Peyer's patch (tissue), 4 donors: ENCODE data around the gene BNIP1. TPM values are rescaled to one million over a fixed set of nuclear protein-coding genes. Genes with fewer than 3 reads are reported as not detected.

Source experiments
- DNase-seq, 3 donors: peaks; one replicate each; pipeline ENCODE4 v3.0.0-alpha.2; 2017 to 2019
- H3K27ac ChIP-seq, 4 donors: fragments of 200-600 bp; sonication (generic); one replicate each; pipeline ENCODE4 v1.5.1; 2016 to 2019
- H3K27me3 ChIP-seq, 2 donors: fragments of 200-600 bp; sonication (generic); one replicate each; pipeline ENCODE4 v1.5.1; 2019
- H3K36me3 ChIP-seq, 3 donors: fragments of 200-600 bp; sonication (generic); one replicate each; pipeline ENCODE4 v1.5.1; 2016 to 2019
- H3K4me1 ChIP-seq, 4 donors: fragments of 200-600 bp; sonication (generic); one replicate each; pipeline ENCODE4 v1.5.1; 2016 to 2019
- H3K4me3 ChIP-seq, 4 donors: fragments of 200-600 bp; sonication (generic); 1 replicate in 3 of 4; 2 replicates in 1 of 4; pipeline ENCODE4 v1.5.1; 2016 to 2019; ENCODE audit warnings: mild to moderate bottlenecking in 1 of 4
- H3K9me3 ChIP-seq, 4 donors: fragments of 200-600 bp; sonication (generic); one replicate each; pipeline ENCODE4 v1.5.1; 2016 to 2019; ENCODE audit warnings: mild to moderate bottlenecking in 1 of 4
- POLR2A ChIP-seq, 2 donors: fragments of 450-650 bp; IDR thresholded peaks; one replicate each; pipeline ENCODE4 v1.5.1; 2017; ENCODE audit warnings: antibody characterized with exemption in 2 of 2, mild to moderate bottlenecking in 2 of 2, moderate library complexity in 2 of 2
- total RNA-seq, 4 donors: library from RNA; depleted of rRNA; stranded (reverse); fragments of >200 nt; gene quantifications; one replicate each; pipeline ENCODE4 v1.1.0, GENCODE V29; 2016
- TF ChIP-seq, protein P1 (sequence below), 6 experiments: fragments of 450-650 bp in 4 of 6; fragments of 200-600 bp in 2 of 6; sonication (generic) in 1 of 6; IDR thresholded peaks; one replicate each; pipeline ENCODE4 v1.5.1; 2017 to 2019; ENCODE audit warnings: antibody characterized with exemption in 6 of 6, mild to moderate bottlenecking in 3 of 6, moderate library complexity in 1 of 6

Gene BNIP1
- total RNA-seq, 4 donors from 2014 or later, result 5.8 to 13.8 (median 8.8) TPM

DNA sequence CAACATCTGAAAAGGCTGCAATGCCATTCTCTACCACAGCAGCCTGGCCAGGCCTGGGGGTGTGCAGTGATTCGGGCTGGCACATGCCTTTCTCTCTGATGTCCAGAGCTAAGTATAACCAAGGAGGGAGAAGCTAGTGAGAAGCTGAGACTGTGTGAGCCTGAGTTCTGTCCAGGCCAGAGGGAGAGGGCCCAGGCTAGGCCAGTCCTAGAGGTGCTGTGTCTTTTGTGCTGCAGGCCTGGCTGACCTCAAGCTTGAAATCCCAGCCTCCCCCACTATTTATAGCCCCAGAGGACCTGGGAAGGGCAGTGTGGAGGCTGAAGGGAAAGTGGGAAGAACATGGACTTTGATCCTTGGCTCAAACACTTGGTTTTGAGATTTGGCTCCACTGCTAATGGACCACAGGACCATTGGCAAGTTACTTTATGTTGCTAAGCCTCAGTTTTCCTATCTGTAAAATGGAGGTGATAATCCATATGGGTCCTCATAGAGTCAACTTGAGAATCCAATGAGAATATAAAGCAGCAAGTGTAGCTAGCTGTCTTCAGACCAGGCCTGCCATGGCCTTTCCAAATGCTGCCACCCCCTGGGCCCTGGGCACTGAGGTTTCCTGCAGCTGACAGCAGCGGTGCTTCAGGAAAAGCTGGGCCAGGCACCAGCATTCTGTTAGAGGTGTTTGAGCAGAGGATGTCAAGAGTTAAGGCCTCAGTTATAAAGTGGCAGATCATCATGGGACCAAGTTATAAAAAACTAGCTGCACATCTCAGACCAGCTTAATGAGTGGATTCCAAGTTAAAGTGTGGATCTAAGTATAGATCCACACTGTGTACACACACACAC is 21.1 kb downstream of the BNIP1 start:
- peaks cover 0 to 43% (median 0%) of the 10 kb centered on the region in 3 donors for H3K36me3 ChIP-seq
- H3K9me3 ChIP-seq, result no peaks in the 10 kb centered on the region
- DNase-seq, result no peak
- TF ChIP-seq, protein P1, sequence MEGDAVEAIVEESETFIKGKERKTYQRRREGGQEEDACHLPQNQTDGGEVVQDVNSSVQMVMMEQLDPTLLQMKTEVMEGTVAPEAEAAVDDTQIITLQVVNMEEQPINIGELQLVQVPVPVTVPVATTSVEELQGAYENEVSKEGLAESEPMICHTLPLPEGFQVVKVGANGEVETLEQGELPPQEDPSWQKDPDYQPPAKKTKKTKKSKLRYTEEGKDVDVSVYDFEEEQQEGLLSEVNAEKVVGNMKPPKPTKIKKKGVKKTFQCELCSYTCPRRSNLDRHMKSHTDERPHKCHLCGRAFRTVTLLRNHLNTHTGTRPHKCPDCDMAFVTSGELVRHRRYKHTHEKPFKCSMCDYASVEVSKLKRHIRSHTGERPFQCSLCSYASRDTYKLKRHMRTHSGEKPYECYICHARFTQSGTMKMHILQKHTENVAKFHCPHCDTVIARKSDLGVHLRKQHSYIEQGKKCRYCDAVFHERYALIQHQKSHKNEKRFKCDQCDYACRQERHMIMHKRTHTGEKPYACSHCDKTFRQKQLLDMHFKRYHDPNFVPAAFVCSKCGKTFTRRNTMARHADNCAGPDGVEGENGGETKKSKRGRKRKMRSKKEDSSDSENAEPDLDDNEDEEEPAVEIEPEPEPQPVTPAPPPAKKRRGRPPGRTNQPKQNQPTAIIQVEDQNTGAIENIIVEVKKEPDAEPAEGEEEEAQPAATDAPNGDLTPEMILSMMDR (IDR thresholded peaks at IDR 0.05), result no peak
- no peak for TF ChIP-seq POLR2A (IDR thresholded peaks at IDR 0.05)
- no peak overlapping the region for H3K27ac ChIP-seq
- H3K4me3 ChIP-seq, result no peak overlapping the region
- no peaks in the 10 kb centered on the region for H3K27me3 ChIP-seq
- H3K4me1 ChIP-seq, result no peaks in the 10 kb centered on the region

DNA sequence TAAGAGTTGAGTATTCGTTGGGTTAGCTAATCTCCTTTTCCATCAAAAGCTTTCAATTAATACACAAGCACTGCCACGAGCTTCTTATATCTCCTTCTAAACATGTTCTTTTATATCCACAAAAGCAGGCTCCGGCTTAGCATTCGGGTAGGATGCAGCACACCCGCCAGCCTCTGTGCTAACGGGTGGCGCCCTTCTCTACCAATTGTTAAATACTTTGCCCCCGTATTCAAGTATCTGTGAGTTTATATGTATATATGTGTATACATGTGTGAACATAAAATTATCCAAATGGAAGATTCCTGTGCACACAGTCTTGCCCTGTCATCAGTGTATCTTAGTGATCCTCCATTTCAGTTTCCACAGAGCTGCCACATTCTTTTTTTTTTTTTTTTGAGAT is 27.8 kb downstream of the BNIP1 start:
- no peak overlapping the region for H3K27ac ChIP-seq
- no peaks in the 10 kb centered on the region for H3K27me3 ChIP-seq
- TF ChIP-seq, protein P1 (IDR thresholded peaks at IDR 0.05), result no peak
- TF ChIP-seq POLR2A (IDR thresholded peaks at IDR 0.05), result no peak
- no peaks in the 10 kb centered on the region for H3K36me3 ChIP-seq
- no peak overlapping the region for H3K4me3 ChIP-seq
- no peaks in the 10 kb centered on the region for H3K9me3 ChIP-seq
- DNase-seq, result no peak
- no peaks in the 10 kb centered on the region for H3K4me1 ChIP-seq

DNA sequence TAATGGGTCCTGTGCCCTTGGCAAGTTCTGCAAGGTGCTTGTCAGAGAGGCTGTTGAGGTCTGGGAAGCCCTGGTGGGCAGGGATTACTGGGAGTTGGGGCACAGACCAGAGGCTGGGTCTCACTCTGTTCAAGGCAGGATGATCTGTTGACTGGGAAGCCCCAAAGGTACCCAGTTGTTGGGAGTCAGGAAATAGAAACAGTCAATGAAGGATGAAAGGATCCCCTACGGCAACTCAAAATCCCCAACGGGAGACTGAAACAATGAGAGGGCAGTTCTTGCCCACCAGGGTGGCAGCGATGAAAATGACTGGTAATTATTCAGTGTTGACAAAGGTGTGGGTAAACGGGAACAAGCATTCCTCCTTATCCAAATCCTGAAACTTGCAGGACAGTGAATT is 31.2 kb downstream of the BNIP1 start:
- TF ChIP-seq POLR2A (IDR thresholded peaks at IDR 0.05), result no peak
- TF ChIP-seq, protein P1 (IDR thresholded peaks at IDR 0.05), result no peak
- Histone ChIP-seq H3K36me3 (no peaks in the 10 kb centered on the region), H3K4me3 (no peak overlapping the region), H3K27me3 (no peaks in the 10 kb centered on the region), H3K4me1 (no peaks in the 10 kb centered on the region), H3K27ac (no peak overlapping the region), H3K9me3 (no peaks in the 10 kb centered on the region)
- no peak for DNase-seq

DNA sequence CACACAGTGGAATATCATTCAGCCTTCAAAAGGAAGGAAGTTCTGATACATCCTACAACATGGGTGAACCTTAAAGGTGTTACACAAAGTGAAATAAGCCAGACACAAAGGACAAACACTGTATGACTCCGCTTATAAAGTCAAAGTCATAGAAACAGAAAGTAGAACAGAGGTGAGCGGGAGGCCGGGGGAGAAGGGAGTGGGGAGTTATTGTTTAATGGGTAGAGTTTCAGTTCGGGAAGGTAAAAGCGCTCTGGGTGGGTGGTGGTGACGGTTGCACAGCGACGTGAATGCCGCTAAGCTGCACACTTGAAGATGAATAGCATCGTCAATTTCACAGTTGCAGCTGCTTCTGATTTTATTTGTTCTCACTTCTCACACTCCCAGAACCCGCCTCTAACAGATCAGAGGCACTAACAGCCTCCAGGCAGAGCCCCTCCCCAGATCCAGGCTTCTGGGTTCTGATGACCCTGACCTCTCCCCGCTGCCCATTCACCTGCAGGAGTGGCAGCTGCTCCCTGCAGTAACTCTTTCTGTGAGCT is 34.1 kb downstream of the BNIP1 start:
- Histone ChIP-seq H3K36me3 (no peaks in the 10 kb centered on the region), H3K4me1 (no peaks in the 10 kb centered on the region), H3K9me3 (no peaks in the 10 kb centered on the region), H3K4me3 (peak overlapping the region in 1 of 4 donors; percentile 21), H3K27ac (no peak overlapping the region), H3K27me3 (no peaks in the 10 kb centered on the region)
- no peak for DNase-seq
- TF ChIP-seq, protein P1 (IDR thresholded peaks at IDR 0.05), result no peak
- no peak for TF ChIP-seq POLR2A (IDR thresholded peaks at IDR 0.05)

DNA sequence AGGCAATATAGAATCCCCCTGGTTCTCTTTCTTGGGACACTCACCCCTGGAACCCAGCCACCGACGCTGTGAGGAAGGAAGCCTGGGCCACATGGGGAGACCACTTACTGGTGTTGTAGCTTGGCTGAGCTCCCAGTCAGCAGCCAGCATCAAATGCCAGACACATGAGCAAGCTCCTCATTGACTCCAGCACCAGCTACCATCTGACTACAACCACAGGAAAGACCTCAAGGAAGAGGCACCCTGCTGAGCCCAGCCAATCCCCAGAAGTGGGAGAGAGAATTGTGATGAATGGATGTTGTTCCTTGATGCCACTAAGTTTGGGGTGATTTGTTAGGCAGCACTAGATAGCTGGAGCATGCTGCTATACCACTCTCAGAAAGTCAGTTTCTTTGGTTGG is 36.0 kb downstream of the BNIP1 start:
- Histone ChIP-seq H3K4me1 (no peaks in the 10 kb centered on the region), H3K27ac (no peak overlapping the region), H3K27me3 (no peaks in the 10 kb centered on the region), H3K4me3 (no peak overlapping the region), H3K9me3 (no peaks in the 10 kb centered on the region), H3K36me3 (no peaks in the 10 kb centered on the region)
- TF ChIP-seq, protein P1 (IDR thresholded peaks at IDR 0.05), result no peak
- TF ChIP-seq POLR2A (IDR thresholded peaks at IDR 0.05), result no peak
- DNase-seq, result no peak
